Uterus (tissue), 2 donors: ENCODE results near the gene ADD2.

ENCODE experiments used
- POLR2A ChIP-seq, 2 donors: fragments of 450-650 bp; IDR thresholded peaks; one replicate each; pipeline ENCODE4 v1.6.1; 2016; ENCODE audit warnings: antibody characterized with exemption in 2 of 2, mild to moderate bottlenecking in 1 of 2, moderate library complexity in 1 of 2
- TF ChIP-seq, protein P1 (sequence below), 4 experiments: fragments of 200-600 bp in 2 of 4; fragments of 450-650 bp in 2 of 4; sonication (generic) in 2 of 4; IDR thresholded peaks; one replicate each; pipeline ENCODE4 v1.5.1; 2016 to 2019; ENCODE audit warnings: antibody characterized with exemption in 4 of 4, mild to moderate bottlenecking in 2 of 4, moderate library complexity in 1 of 4

DNA sequence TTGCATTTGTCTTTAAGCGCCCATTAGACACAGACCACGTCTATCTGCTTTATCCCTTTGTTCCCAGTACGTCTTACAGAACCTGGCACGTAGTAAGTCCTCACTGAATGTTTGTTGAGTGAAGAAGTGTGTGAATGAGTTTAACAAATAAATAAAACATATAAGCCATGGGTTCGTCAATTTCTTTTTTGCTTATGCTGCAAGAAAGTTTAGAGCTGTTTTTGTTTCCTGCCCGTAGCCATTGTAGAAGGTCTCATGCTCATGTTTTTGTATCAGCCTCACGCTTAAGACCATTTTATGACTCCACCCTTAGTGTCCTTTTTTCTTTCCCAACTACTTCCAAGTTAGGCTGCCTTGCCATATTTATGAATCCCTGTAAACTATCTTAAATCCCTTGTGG, 2.5 kb downstream of the ADD2 start:
- TF ChIP-seq, protein P1, sequence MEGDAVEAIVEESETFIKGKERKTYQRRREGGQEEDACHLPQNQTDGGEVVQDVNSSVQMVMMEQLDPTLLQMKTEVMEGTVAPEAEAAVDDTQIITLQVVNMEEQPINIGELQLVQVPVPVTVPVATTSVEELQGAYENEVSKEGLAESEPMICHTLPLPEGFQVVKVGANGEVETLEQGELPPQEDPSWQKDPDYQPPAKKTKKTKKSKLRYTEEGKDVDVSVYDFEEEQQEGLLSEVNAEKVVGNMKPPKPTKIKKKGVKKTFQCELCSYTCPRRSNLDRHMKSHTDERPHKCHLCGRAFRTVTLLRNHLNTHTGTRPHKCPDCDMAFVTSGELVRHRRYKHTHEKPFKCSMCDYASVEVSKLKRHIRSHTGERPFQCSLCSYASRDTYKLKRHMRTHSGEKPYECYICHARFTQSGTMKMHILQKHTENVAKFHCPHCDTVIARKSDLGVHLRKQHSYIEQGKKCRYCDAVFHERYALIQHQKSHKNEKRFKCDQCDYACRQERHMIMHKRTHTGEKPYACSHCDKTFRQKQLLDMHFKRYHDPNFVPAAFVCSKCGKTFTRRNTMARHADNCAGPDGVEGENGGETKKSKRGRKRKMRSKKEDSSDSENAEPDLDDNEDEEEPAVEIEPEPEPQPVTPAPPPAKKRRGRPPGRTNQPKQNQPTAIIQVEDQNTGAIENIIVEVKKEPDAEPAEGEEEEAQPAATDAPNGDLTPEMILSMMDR (IDR thresholded peaks at IDR 0.05), result no peak
- no peak for TF ChIP-seq POLR2A (IDR thresholded peaks at IDR 0.05)
